Measurements from ENCODE around the gene TPX2.
A peak's percentile ranks its signal among the peaks of the same experiment; 100 is the strongest.

TPX2 gene

DNA sequence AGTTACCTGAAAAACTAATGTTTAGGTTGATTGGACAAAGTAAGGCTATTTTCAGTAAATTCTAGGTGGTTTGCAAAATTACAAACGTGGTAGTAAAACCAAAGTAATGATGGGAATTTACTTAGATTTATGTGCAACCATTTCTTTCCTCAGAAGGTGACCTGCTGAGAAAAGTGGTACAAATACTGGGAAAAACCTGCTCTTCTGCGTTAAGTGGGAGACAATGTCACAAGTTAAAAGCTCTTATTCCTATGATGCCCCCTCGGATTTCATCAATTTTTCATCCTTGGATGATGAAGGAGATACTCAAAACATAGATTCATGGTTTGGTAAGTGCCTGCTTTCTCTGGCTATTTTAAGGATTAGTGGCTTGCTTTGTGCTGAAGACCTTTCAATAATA, 18.2 kb downstream of the TPX2 start:
- Histone ChIP-seq H3K36me3 (ENCODE audit: low read depth) (peaks cover 99% of the 10 kb centered on the region), H3K4me3 (ENCODE audit: severe bottlenecking) (no peak overlapping the region), H3K27ac (ENCODE audit: poor library complexity, severe bottlenecking) (no peak overlapping the region), H3K9me3 (ENCODE audit: severe bottlenecking) (no peaks in the 10 kb centered on the region), H3K4me1 (ENCODE audit: insufficient read depth, poor library complexity, severe bottlenecking) (no peaks in the 10 kb centered on the region), H3K27me3 (ENCODE audit: insufficient read depth, poor library complexity, severe bottlenecking) (no peaks in the 10 kb centered on the region)
- TF ChIP-seq, protein P1, sequence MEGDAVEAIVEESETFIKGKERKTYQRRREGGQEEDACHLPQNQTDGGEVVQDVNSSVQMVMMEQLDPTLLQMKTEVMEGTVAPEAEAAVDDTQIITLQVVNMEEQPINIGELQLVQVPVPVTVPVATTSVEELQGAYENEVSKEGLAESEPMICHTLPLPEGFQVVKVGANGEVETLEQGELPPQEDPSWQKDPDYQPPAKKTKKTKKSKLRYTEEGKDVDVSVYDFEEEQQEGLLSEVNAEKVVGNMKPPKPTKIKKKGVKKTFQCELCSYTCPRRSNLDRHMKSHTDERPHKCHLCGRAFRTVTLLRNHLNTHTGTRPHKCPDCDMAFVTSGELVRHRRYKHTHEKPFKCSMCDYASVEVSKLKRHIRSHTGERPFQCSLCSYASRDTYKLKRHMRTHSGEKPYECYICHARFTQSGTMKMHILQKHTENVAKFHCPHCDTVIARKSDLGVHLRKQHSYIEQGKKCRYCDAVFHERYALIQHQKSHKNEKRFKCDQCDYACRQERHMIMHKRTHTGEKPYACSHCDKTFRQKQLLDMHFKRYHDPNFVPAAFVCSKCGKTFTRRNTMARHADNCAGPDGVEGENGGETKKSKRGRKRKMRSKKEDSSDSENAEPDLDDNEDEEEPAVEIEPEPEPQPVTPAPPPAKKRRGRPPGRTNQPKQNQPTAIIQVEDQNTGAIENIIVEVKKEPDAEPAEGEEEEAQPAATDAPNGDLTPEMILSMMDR (IDR thresholded peaks at IDR 0.05; ENCODE audit: poor library complexity, severe bottlenecking): no peak
- no peak for DNase-seq (ENCODE audit: low spot score)
- no peak for ATAC-seq (ENCODE audit: low read depth)

DNA sequence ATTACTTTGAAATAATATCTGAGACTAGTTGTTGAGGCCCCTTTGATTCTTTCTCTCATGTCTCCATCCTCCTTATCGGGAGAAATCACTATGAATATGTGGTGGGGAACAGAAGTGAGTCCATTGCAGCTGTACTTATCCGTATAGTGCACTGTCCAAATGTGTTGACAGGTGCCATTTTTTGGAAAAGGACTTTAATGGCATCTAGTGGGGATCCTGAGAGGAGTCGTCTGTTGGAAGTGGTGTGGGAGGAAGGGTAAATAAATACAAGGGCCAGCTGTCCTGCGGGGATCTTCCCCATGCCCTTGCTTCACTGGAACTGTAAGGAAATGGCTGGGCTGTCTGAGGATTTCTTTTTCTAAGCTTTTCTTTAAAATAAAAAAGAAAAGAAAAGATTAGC, 19.4 kb downstream of the TPX2 start:
- Histone ChIP-seq H3K9me3 (ENCODE audit: severe bottlenecking) (no peaks in the 10 kb centered on the region), H3K27me3 (ENCODE audit: insufficient read depth, poor library complexity, severe bottlenecking) (no peaks in the 10 kb centered on the region), H3K4me3 (ENCODE audit: severe bottlenecking) (no peak overlapping the region), H3K27ac (ENCODE audit: poor library complexity, severe bottlenecking) (no peak overlapping the region), H3K4me1 (ENCODE audit: insufficient read depth, poor library complexity, severe bottlenecking) (no peaks in the 10 kb centered on the region), H3K36me3 (ENCODE audit: low read depth) (peaks cover 99% of the 10 kb centered on the region)
- DNase-seq (ENCODE audit: low spot score) (no peak), ATAC-seq (ENCODE audit: low read depth) (no peak; the same call in 2 of the 3 replicates)
- TF ChIP-seq, protein P1 (IDR thresholded peaks at IDR 0.05; ENCODE audit: poor library complexity, severe bottlenecking): no peak

DNA sequence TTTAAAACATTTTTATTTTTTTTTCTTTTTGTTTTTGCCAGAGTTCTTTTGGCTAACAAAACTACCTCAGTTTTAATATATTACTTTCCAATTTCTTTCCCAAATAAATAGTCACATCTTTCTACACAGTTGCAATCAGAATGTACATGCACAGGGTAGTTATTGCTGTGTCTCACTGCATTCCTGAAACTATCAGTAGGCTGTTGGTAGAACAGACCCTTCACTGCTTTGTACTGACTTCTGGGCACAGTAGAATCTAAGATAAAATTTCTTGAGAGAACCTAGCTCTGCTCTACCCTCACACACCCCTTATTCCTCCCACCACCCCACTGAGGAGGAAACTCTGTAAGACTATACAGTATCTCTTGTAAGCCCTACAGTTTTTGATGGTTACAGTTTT, 19.9 kb downstream of the TPX2 start:
- no peak for DNase-seq (ENCODE audit: low spot score)

DNA sequence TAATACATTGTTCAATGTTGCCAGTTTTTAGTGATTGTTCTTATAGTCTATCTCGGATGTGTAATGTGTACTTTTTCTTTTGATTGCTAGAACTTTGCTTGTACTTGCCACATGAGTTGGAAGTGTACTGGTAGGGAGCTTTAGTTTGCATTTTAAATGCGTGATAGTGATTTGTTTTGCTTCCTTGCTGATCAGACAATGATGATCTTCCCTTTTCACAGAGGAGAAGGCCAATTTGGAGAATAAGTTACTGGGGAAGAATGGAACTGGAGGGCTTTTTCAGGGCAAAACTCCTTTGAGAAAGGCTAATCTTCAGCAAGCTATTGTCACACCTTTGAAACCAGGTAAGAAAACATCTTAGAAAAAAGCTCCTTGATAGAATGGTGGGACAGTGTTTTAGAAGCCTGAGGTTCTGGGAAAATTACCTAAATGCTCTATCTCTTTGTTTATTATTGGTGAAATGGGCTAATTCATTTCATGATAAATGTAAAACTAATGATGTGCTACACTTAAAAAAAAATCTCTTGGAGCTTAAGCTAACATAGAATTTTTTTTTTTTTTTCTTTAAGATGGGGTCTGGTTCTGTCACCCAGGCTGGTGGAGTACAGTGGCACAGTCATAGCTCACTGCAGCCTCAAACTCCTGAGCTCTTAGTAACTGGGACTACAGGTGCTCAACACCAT, 20.9 kb downstream of the TPX2 start:
- H3K27me3 ChIP-seq (ENCODE audit: insufficient read depth, poor library complexity, severe bottlenecking): no peaks in the 10 kb centered on the region
- ATAC-seq (ENCODE audit: low read depth) (0 out of 3 replicates have a peak, but pooled peaks have one; percentile 14), DNase-seq (ENCODE audit: low spot score) (no peak)
- no peaks in the 10 kb centered on the region for H3K4me1 ChIP-seq (ENCODE audit: insufficient read depth, poor library complexity, severe bottlenecking)
- no peak overlapping the region for H3K4me3 ChIP-seq (ENCODE audit: severe bottlenecking)
- H3K36me3 ChIP-seq (ENCODE audit: low read depth): peaks cover 100% of the 10 kb centered on the region
- H3K27ac ChIP-seq (ENCODE audit: poor library complexity, severe bottlenecking): no peak overlapping the region
- H3K9me3 ChIP-seq (ENCODE audit: severe bottlenecking): no peaks in the 10 kb centered on the region
- TF ChIP-seq, protein P1 (IDR thresholded peaks at IDR 0.05; ENCODE audit: poor library complexity, severe bottlenecking): no peak

More for the DNA sequence above, 19.9 kb downstream of the TPX2 start:
- Histone ChIP-seq H3K4me1 (ENCODE audit: insufficient read depth, poor library complexity, severe bottlenecking) (no peaks in the 10 kb centered on the region), H3K4me3 (ENCODE audit: severe bottlenecking) (no peak overlapping the region), H3K9me3 (ENCODE audit: severe bottlenecking) (no peaks in the 10 kb centered on the region), H3K27me3 (ENCODE audit: insufficient read depth, poor library complexity, severe bottlenecking) (no peaks in the 10 kb centered on the region), H3K27ac (ENCODE audit: poor library complexity, severe bottlenecking) (no peak overlapping the region), H3K36me3 (ENCODE audit: low read depth) (peaks cover 100% of the 10 kb centered on the region)
- TF ChIP-seq, protein P1 (IDR thresholded peaks at IDR 0.05; ENCODE audit: poor library complexity, severe bottlenecking): no peak
- ATAC-seq (ENCODE audit: low read depth): 0 out of 3 replicates have a peak, but pooled peaks have one; percentile 11
